ENCODE measurements around the gene KIAA1328.

Gene KIAA1328

GRCh38 chr18:36798738-36799473 is 30.0 kb upstream of the KIAA1328 start:
- H3K4me3 ChIP-seq (ENCODE audit: low read depth, low read length) = no peak overlapping the region
- no peak for TF ChIP-seq CTCF (IDR thresholded peaks at IDR 0.05; ENCODE audit: borderline replicate concordance, insufficient read depth, low read depth, low read length)

- TF ChIP-seq CTCF (IDR thresholded peaks at IDR 0.05; ENCODE audit: borderline replicate concordance, insufficient read depth, low read depth, low read length) = no peak
Observed at GRCh38 chr18:36805105-36805504, 23.8 kb upstream of the KIAA1328 start.

GRCh38 chr18:36808681-36809080 is 20.2 kb upstream of the KIAA1328 start:
- no peak overlapping the region for H3K4me3 ChIP-seq (ENCODE audit: low read depth, low read length)
- no peak for TF ChIP-seq CTCF (IDR thresholded peaks at IDR 0.05; ENCODE audit: borderline replicate concordance, insufficient read depth, low read depth, low read length)

More at GRCh38 chr18:36805105-36805504, 23.8 kb upstream of the KIAA1328 start:
- no peak overlapping the region for H3K4me3 ChIP-seq (ENCODE audit: low read depth, low read length)

GRCh38 chr18:36809590-36810381 is 19.1 kb upstream of the KIAA1328 start:
- no peak overlapping the region for H3K4me3 ChIP-seq (ENCODE audit: low read depth, low read length)
- TF ChIP-seq CTCF (IDR thresholded peaks at IDR 0.05; ENCODE audit: borderline replicate concordance, insufficient read depth, low read depth, low read length) = peak; percentile 62; the same call in 1 of the 2 replicates

GRCh38 chr18:36811430-36811829 is 17.5 kb upstream of the KIAA1328 start:
- TF ChIP-seq CTCF (IDR thresholded peaks at IDR 0.05; ENCODE audit: borderline replicate concordance, insufficient read depth, low read depth, low read length) = no peak
- no peak overlapping the region for H3K4me3 ChIP-seq (ENCODE audit: low read depth, low read length)

GRCh38 chr18:36811955-36812354 is 17.0 kb upstream of the KIAA1328 start:
- no peak for TF ChIP-seq CTCF (IDR thresholded peaks at IDR 0.05; ENCODE audit: borderline replicate concordance, insufficient read depth, low read depth, low read length)
- no peak overlapping the region for H3K4me3 ChIP-seq (ENCODE audit: low read depth, low read length)

Measured in GM12875 (cell line).